Right atrium auricular region (tissue), 2 donors: ENCODE measurements around the gene PHACTR1. TPM values are rescaled to one million over a fixed set of nuclear protein-coding genes. Genes with fewer than 3 reads are reported as not detected.
A peak's percentile ranks its signal among the peaks of the same experiment; 100 is the strongest.

ENCODE experiments used
- DNase-seq: peaks from one replicate; pipeline ENCODE4 v3.0.0-alpha.2; 2019; ENCODE audit warnings: low spot score
- H3K27ac ChIP-seq, 2 donors: fragments of 200-600 bp; sonication (generic); 1 replicate in 1 of 2; 2 replicates in 1 of 2; pipeline ENCODE4 v1.5.1; 2016 to 2019
- H3K27me3 ChIP-seq, 2 donors: fragments of 200-600 bp; sonication (generic); one replicate each; pipeline versions ENCODE4 v1.5.1 to v1.6.0; 2017 to 2019
- H3K36me3 ChIP-seq: fragments of 200-600 bp; sonication (generic); one replicate; pipeline ENCODE4 v1.5.1; 2016
- H3K4me1 ChIP-seq, 2 donors: fragments of 200-600 bp; sonication (generic); one replicate each; pipeline versions ENCODE4 v1.5.1 to v1.6.0; 2017 to 2019
- H3K4me3 ChIP-seq, 2 donors: fragments of 200-600 bp; sonication (generic); 1 replicate in 1 of 2; 2 replicates in 1 of 2; pipeline ENCODE4 v1.5.1; 2017 to 2019; ENCODE audit warnings: mild to moderate bottlenecking in 1 of 2, moderate library complexity in 1 of 2
- H3K9me3 ChIP-seq, 2 donors: fragments of 200-600 bp; sonication (generic); one replicate each; pipeline ENCODE4 v1.5.1; 2019
- CTCF ChIP-seq, 2 donors: fragments of 200-600 bp; sonication (generic); IDR thresholded peaks; one replicate each; pipeline ENCODE4 v1.5.1; 2019; ENCODE audit warnings: antibody characterized with exemption in 2 of 2
- total RNA-seq, 2 donors: library from RNA; depleted of rRNA; stranded (reverse); fragments of >200 nt; gene quantifications; one replicate each; pipeline ENCODE4 v1.1.0, GENCODE V29; 2016

PHACTR1 gene
- total RNA-seq, 2 donors from 2014 or later: 19.1 to 46.0 TPM

DNA sequence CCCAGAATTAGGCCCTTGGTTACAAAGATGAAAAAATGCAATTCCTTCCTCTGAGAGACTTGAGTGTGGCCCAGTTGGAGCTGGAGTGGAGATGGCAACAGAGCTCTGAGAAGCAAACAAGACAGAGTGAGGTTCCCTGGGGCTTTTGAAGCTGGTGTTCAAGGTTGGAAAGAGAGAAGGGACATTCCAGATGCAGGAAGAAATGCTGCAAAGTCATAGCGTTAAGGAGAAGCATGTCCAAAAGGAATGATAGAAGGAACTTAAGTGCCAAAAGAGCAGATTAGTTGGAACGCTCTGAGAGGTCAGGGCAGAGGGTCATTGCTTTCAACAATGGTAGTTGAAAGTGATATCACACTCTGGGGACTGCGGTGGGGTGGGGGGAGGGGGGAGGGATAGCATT is 360.0 kb downstream of the PHACTR1 start:
- no peak for DNase-seq
- no peak overlapping the region for H3K4me3 ChIP-seq
- no peaks in the 10 kb centered on the region for H3K9me3 ChIP-seq
- H3K27ac ChIP-seq: no peak overlapping the region
- no peaks in the 10 kb centered on the region for H3K27me3 ChIP-seq
- TF ChIP-seq CTCF (IDR thresholded peaks at IDR 0.05): no peak
- no peaks in the 10 kb centered on the region for H3K36me3 ChIP-seq
- peaks cover 0 to 61% of the 10 kb centered on the region in 2 donors for H3K4me1 ChIP-seq

- no peak overlapping the region for H3K4me3 ChIP-seq
- H3K27ac ChIP-seq: no peak overlapping the region
- no peaks in the 10 kb centered on the region for H3K9me3 ChIP-seq
- no peaks in the 10 kb centered on the region for H3K27me3 ChIP-seq
- no peak for DNase-seq
- H3K4me1 ChIP-seq: peaks cover 0 to 61% of the 10 kb centered on the region in 2 donors
- H3K36me3 ChIP-seq: no peaks in the 10 kb centered on the region
- TF ChIP-seq CTCF (IDR thresholded peaks at IDR 0.05): no peak
Measured at GRCh38 chr6:13077117-13077516, 360.6 kb downstream of the PHACTR1 start.

DNA sequence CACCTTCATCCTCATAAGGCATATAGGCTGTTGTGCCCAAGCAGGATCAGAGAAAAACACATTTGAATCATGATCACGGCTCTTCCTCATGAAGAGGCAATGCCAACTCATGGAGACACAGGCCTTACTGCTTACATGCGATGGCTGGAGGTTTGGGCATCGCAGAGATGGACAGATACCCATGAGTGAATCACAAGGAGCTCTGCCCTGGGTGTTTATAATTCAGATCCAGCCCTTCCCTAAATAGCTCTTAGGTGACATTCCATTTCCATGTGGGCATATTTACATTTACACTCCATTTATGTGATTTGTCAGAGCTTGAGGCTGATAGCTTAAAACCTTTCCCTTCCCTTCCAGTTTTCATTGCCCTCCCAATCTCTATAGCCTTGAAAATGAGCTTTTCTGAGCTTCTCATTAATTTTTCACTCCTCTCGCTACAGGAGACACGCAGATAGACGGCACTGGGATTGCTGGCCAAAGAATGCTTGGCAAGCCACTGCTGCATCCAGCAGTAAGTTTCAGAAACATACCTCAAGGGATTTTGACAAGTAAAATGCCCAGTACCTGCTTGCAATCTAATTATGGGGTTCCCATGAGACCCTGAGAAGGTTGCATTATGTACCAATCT is 362.6 kb downstream of the PHACTR1 start:
- Histone ChIP-seq H3K4me1 (peaks cover 0 to 61% of the 10 kb centered on the region in 2 donors), H3K4me3 (no peak overlapping the region), H3K36me3 (no peaks in the 10 kb centered on the region), H3K27me3 (no peaks in the 10 kb centered on the region), H3K9me3 (no peaks in the 10 kb centered on the region), H3K27ac (peak overlapping the region in 1 of 2 donors; percentile 26)
- TF ChIP-seq CTCF (IDR thresholded peaks at IDR 0.05): no peak
- DNase-seq: no peak

DNA sequence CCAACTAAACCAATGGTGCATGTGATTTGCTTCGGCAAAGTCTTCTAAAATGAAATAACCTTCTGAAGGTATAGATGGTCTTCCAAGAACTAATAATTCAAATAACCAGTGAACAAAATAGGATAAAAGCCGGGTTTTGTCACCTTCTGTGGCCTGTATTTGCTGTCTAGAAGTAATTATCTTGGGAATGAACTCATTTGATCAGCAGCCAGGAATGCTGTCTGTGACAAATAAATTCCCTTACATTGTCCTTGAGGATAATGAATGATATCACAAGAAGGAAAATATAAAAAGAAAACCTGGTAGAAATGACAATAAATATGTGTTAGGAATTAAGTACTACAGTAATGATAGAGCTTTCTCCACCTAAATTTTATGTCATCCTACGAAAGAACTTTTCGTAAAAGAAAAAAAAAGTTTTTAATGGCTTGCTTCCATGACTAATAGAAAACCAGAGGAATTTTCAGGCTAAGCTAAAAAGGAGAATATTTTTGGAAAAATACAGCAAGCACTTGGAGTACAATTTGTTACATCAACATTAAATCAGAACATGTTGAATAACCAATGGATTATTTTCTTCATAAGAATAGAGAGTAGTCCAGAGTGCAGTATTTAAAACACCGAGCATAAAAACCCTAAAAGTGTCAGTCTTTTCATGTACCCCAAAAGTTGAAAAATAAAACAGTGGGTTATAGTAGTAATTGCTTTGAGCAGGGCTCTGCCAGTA is 364.1 kb downstream of the PHACTR1 start:
- Histone ChIP-seq H3K36me3 (no peaks in the 10 kb centered on the region), H3K4me3 (no peak overlapping the region), H3K27ac (peak overlapping the region in 1 of 2 donors; percentile 11), H3K9me3 (no peaks in the 10 kb centered on the region), H3K27me3 (no peaks in the 10 kb centered on the region), H3K4me1 (peaks cover 0 to 57% of the 10 kb centered on the region in 2 donors)
- no peak for TF ChIP-seq CTCF (IDR thresholded peaks at IDR 0.05)
- no peak for DNase-seq

DNA sequence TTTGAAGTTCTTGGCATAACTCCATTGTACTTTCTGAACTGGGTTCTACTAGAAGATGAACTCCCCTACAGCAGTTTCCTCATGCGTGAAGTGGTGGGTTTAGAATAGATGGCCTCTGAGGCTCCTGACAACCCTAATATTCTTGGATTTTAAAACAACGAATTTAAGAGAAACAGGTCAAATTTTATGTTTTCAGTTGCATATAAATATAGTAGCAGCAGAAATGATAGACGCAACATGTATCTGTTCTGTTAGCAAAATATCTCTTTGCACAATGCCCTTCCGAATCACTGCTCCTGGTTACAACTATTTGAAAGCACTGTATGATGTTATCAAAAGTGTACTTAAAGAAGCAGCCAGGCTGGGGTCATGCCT is 364.6 kb downstream of the PHACTR1 start:
- no peak for TF ChIP-seq CTCF (IDR thresholded peaks at IDR 0.05)

More for the DNA sequence above, 364.6 kb downstream of the PHACTR1 start:
- Histone ChIP-seq H3K4me1 (peaks cover 0 to 51% of the 10 kb centered on the region in 2 donors), H3K36me3 (no peaks in the 10 kb centered on the region), H3K27ac (no peak overlapping the region), H3K27me3 (no peaks in the 10 kb centered on the region), H3K9me3 (no peaks in the 10 kb centered on the region), H3K4me3 (no peak overlapping the region)
- DNase-seq: no peak
